H1 (cell line): Measurements from ENCODE around the gene MBD3.

ENCODE experiments used
- CHD1 ChIP-seq: IDR thresholded peaks from 2 replicates; pipeline ENCODE4 v1.6.1; 2012; ENCODE audit warnings: low read depth, low read length, improper control_type of control experiment
- EZH2 ChIP-seq: fragments of 200-600 bp; sonication (generic); IDR thresholded peaks from 2 replicates; pipeline ENCODE4 v1.7.1; 2012; ENCODE audit warnings: low read depth, mild to moderate bottlenecking, moderate library complexity, low read length, inconsistent platforms; ENCODE audit not compliant: severe bottlenecking
- GABPA ChIP-seq: IDR thresholded peaks from 2 replicates; pipeline ENCODE4 v1.6.1; 2011; ENCODE audit warnings: mild to moderate bottlenecking, low read length, moderate library complexity, borderline replicate concordance; ENCODE audit not compliant: insufficient read depth
- GTF2F1 ChIP-seq: IDR thresholded peaks from 2 replicates; pipeline ENCODE4 v1.6.1; 2012; ENCODE audit warnings: low read depth, low read length, improper control_type of control experiment, borderline replicate concordance
- JUND ChIP-seq: IDR thresholded peaks from 2 replicates; pipeline ENCODE4 v1.6.1; 2011; ENCODE audit warnings: mild to moderate bottlenecking, improper control_type of control experiment, low read length
- NRF1 ChIP-seq: IDR thresholded peaks from 2 replicates; pipeline ENCODE4 v1.6.1; 2011; ENCODE audit warnings: mild to moderate bottlenecking, low read depth, low read length, improper control_type of control experiment
- POLR2A ChIP-seq, 2 experiments: IDR thresholded peaks; 1 replicate in 1 of 2; 2 replicates in 1 of 2; pipeline ENCODE4 v1.6.1; 2011; ENCODE audit warnings: low read depth in 2 of 2, low read length in 2 of 2, mild to moderate bottlenecking in 2 of 2; ENCODE audit errors: control extremely low read depth in 1 of 2
- RAD21 ChIP-seq, 2 experiments: IDR thresholded peaks in 1 of 2; conservative IDR thresholded peaks in 1 of 2; 2 replicates each; pipeline ENCODE4 v1.6.1; 2011; ENCODE audit warnings: low read depth in 2 of 2, low read length in 2 of 2, improper control_type of control experiment in 1 of 2, inconsistent platforms in 1 of 2, mild to moderate bottlenecking in 1 of 2, moderate library complexity in 1 of 2
- SUZ12 ChIP-seq: fragments of 200-600 bp; sonication (generic); IDR thresholded peaks from 2 replicates; pipeline ENCODE4 v1.6.1; 2012; ENCODE audit warnings: mild to moderate bottlenecking, inconsistent platforms, low read length, moderate library complexity, mixed read lengths
- TBP ChIP-seq: IDR thresholded peaks from 2 replicates; pipeline ENCODE4 v1.6.1; 2011; ENCODE audit warnings: low read depth, low read length, improper control_type of control experiment
- TCF12 ChIP-seq: IDR thresholded peaks from 2 replicates; pipeline ENCODE4 v1.6.1; 2011; ENCODE audit warnings: low read depth, mild to moderate bottlenecking, low read length
- TEAD4 ChIP-seq: IDR thresholded peaks from 2 replicates; pipeline ENCODE4 v1.6.1; 2012; ENCODE audit warnings: low read depth, low read length, inconsistent platforms, mixed read lengths
- YY1 ChIP-seq: IDR thresholded peaks from 2 replicates; pipeline ENCODE4 v1.6.1; 2011; ENCODE audit warnings: low read depth, mild to moderate bottlenecking, low read length
- TF ChIP-seq, protein P1 (sequence below), 3 experiments: IDR thresholded peaks; 1 replicate in 2 of 3; 2 replicates in 1 of 3; pipeline versions ENCODE4 v1.5.1 to v1.6.1; 2011; ENCODE audit warnings: low read length in 3 of 3, mild to moderate bottlenecking in 3 of 3, inconsistent platforms in 2 of 3, low read depth in 1 of 3, moderate library complexity in 1 of 3; ENCODE audit not compliant: insufficient read depth in 1 of 3; ENCODE audit errors: control extremely low read depth in 1 of 3

DNA sequence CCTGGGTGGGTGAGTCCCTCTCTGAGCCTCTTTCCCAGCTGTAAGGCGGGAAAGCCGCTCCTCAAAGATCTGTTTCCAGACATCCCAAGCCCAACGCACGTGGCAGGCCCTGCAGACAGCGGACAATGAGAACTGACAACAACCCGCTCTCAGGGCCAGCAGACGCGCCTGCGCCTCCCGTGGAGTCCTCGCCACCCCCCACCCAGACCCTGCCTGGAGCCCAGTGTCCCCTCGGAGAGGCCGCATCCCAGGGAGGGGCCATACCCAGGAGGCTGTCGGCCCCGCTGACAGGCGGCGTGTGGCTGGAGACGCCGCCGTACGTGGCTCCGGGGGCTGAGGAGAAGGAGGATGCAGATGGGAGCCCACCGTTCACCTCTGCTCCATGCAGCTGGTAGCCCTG is 28.9 kb upstream of the MBD3 start:
- TF ChIP-seq POLR2A (IDR thresholded peaks at IDR 0.05; ENCODE audit: control extremely low read depth in 1 of 2, low read depth in 2 of 2, low read length in 2 of 2) (no peak), RAD21 (IDR thresholded peaks at IDR 0.05 in 1 of 2, conservative IDR thresholded peaks at IDR 0.05 in 1 of 2; ENCODE audit: low read depth in 2 of 2, low read length in 2 of 2) (no peak), JUND (no peak), TEAD4 (no peak), EZH2 (no peak), GABPA (no peak), YY1 (no peak), TCF12 (no peak), SUZ12 (no peak), CHD1 (no peak), NRF1 (no peak), GTF2F1 (no peak), TBP (no peak)
- TF ChIP-seq, protein P1, sequence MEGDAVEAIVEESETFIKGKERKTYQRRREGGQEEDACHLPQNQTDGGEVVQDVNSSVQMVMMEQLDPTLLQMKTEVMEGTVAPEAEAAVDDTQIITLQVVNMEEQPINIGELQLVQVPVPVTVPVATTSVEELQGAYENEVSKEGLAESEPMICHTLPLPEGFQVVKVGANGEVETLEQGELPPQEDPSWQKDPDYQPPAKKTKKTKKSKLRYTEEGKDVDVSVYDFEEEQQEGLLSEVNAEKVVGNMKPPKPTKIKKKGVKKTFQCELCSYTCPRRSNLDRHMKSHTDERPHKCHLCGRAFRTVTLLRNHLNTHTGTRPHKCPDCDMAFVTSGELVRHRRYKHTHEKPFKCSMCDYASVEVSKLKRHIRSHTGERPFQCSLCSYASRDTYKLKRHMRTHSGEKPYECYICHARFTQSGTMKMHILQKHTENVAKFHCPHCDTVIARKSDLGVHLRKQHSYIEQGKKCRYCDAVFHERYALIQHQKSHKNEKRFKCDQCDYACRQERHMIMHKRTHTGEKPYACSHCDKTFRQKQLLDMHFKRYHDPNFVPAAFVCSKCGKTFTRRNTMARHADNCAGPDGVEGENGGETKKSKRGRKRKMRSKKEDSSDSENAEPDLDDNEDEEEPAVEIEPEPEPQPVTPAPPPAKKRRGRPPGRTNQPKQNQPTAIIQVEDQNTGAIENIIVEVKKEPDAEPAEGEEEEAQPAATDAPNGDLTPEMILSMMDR (IDR thresholded peaks at IDR 0.05; ENCODE audit: control extremely low read depth in 1 of 3, insufficient read depth in 1 of 3, low read depth in 1 of 3, low read length in 3 of 3), result no peak
